ENCODE results near the gene ANKRD13D. TPM values are rescaled to one million over a fixed set of nuclear protein-coding genes. Genes with fewer than 3 reads are reported as not detected.

The ANKRD13D gene
- 13.1 and 24.0 TPM in 2 replicates for total RNA-seq (2014; rRNA removed; shearing (Covaris generic))

DNA sequence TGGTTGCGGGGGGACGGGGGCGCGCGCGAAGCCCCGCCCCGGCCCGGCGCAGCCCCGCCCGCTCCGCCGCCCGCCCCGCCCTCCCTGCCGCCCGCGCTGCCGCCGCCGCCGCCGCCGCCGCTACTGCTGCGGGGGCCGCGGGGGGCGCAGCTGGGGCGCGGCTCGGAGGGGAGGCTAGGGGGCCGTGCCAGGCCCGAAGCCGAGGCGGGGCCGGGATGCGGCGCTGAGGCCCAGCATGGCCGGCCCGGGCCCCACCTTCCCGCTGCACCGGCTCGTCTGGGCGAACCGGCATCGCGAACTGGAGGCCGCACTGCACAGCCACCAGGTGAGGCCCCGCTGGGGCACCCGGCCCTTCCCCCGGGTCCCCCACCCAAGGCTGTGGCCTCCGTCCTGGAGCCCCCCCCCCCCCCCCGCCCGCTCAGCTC lies at the start of gene ANKRD13D:
Gene ANKRD13D (plus strand): TSS at position 78 of the 425 bp plus-strand sequence. CDS start 158 bp downstream, at position 236.
- DNase-seq (ENCODE audit: low read depth) = no peak

GRCh38 chr11:67239783-67240575 lies 49.1 kb upstream of the ANKRD13D start:
- DNase-seq (ENCODE audit: low read depth) = peak; percentile 99

- peak; percentile 75 for DNase-seq (ENCODE audit: low read depth)
Observed at GRCh38 chr11:67240576-67241389, 48.3 kb upstream of the ANKRD13D start.

- DNase-seq (ENCODE audit: low read depth) = no peak
Observed at GRCh38 chr11:67242548-67242947, 46.6 kb upstream of the ANKRD13D start.

DNA sequence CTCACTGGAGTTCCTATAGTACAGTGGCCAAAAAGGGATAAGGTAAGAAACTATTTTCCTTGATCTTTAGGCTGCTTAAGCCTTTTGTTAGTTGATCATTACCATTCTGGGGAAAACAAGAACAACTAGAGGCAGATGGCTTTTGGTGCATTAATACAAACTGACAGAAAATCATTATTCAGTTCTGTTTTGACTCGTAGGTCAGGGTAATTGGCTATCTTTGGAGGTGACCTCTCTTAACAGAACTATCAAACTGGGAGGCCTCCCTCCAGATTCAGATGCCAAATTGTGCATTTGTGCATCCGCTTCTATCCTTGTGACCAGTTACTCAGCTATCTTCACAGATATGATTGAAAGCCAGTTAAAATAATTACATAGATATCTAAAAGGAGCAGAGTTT lies 46.1 kb upstream of the ANKRD13D start:
- no peak for DNase-seq (ENCODE audit: low read depth)

DNA sequence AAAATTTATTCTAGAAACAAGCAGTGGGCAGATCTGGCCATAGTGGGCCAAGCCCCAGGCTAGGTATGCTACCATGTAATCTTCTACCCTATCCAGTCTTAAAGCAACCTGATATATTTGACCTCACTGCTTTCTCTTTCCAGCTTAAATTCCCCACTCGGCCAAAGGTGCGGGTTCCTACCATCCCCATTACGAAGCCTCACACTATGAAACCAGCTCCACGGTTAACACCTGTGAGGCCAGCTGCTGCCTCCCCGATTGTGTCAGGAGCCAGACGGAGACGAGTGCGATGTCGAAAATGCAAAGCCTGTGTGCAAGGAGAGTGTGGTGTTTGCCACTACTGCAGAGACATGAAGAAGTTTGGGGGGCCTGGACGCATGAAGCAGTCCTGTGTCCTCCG lies 44.1 kb upstream of the ANKRD13D start:
- no peak for DNase-seq (ENCODE audit: low read depth)

DNA sequence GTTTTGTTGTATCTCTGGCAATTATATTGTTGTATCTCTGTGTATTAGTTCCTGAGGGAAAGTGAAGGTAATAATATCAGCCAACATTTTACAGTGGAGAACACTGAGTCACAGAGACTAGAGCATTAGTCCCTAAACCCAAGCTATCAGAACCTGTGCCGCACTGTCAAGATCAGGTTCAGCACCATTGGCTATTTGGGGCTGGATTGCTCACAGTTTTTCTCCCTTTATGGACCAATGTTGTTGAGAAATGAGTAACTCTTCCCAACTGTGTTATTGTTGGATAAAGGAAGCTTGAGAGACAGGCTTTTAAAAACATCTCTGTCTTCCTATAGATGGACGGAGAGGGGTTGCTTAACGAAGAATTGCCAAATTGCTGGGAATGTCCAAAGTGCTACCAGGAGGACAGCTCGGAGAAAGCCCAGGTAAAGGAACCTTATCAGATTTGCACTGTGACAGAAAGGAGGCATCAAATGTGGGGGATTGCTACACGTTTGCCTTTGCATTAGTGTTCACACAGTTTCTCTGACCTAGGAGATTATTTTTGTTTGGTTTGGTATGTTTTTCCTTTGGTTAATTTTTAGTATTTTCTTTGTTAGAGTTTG lies 41.1 kb upstream of the ANKRD13D start:
- DNase-seq (ENCODE audit: low read depth) = no peak

- DNase-seq (ENCODE audit: low read depth) = no peak
Observed at GRCh38 chr11:67248653-67249052, 40.5 kb upstream of the ANKRD13D start.

- DNase-seq (ENCODE audit: low read depth) = no peak
Observed at GRCh38 chr11:67250059-67251043, 38.8 kb upstream of the ANKRD13D start.

- DNase-seq (ENCODE audit: low read depth) = no peak
Observed at GRCh38 chr11:67251841-67252240, 37.3 kb upstream of the ANKRD13D start.

DNA sequence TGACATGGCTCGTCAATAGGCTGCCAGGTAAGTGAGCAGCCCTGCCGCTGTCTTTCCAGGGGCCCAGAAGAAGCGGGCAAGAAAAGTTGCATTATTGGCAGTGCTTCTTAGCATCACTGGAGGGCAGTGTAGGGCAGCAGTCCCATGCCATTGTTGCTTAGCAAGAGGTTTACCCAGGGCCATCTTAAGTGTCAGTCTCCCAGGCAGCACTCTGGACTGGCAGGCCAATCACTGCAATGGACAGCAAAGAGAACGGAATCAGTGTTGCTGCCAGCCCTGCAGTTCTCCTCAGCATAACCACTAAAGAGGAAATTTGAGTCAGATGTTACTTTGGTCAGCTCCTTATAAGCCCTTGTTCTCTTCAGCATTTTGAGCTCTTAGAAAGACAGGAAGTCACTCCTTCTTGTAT lies 36.3 kb upstream of the ANKRD13D start:
- DNase-seq (ENCODE audit: low read depth) = peak; percentile 32

- no peak for DNase-seq (ENCODE audit: low read depth)
Observed at GRCh38 chr11:67253872-67254624, 35.1 kb upstream of the ANKRD13D start.

- DNase-seq (ENCODE audit: low read depth) = no peak
Observed at GRCh38 chr11:67254798-67255197, 34.3 kb upstream of the ANKRD13D start.

- DNase-seq (ENCODE audit: low read depth) = no peak
Observed at GRCh38 chr11:67255353-67255752, 33.8 kb upstream of the ANKRD13D start.

- DNase-seq (ENCODE audit: low read depth) = no peak
Observed at GRCh38 chr11:67255864-67256263, 33.2 kb upstream of the ANKRD13D start.

GRCh38 chr11:67256477-67257135 lies 32.5 kb upstream of the ANKRD13D start:
- no peak for DNase-seq (ENCODE audit: low read depth)

- DNase-seq (ENCODE audit: low read depth) = no peak
Observed at GRCh38 chr11:67260406-67260805, 28.7 kb upstream of the ANKRD13D start.

DNA sequence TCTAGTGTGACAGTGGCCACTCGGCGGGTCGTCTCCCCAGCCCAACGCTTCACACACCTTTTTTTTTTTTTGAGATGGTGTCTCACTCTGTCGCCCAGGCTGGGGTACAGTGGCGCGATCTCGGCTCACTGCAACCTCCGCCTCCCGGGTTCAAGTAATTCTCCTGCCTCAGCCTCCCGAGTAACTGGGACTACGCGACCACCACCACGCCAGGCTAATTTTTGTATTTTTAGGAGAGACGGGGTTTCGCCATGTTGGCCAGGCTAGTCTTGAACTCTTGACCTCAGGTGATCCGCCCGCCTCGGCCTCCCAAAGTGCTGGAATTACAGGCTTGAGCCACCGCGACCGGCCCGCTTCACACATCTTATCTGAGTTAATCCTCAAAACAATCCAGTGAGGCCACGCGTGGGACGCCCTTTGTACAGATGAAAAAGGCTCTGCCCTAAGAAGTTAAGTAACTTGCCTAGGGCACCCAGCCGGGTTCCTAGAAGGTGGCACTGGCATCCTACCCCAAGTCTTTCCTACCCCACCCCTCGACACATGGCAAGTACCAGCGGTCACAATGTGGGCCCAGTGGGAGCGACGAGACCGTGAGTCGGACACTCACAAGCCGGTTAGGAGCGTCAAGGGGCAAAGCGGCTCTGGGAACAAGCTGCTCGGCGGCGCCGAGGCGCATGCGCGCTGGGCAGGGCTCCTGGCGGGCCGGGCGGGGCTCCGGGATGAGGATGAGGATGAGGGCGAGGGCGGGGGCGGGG lies 28.0 kb upstream of the ANKRD13D start:
- peak; percentile 65 for DNase-seq (ENCODE audit: low read depth)

DNA sequence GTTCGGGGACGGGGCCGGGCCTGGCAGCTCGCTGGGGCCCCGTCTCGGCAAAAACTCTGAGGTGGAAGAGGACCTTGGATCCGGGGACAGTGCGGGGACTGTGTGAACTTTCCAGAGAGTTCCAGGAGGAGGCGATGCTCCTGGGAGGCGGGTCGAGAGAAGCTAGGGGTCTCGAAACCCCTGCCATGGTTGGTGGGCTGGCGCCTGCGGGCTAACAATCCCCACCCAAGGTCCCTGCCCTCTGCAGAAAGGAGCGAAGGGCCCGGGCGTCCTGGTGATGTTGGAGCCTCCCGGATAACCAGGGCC lies 27.5 kb upstream of the ANKRD13D start:
- DNase-seq (ENCODE audit: low read depth) = no peak
